ENCODE results near the gene VOPP1. TPM values are rescaled to one million over a fixed set of nuclear protein-coding genes. Genes with fewer than 3 reads are reported as not detected.

VOPP1 gene
- total RNA-seq, 1 experiment from 2014 or later = 45.4 TPM

- H3K4me3 ChIP-seq = no peak overlapping the region
- DNase-seq = no peak
- H3K36me3 ChIP-seq = no peaks in the 10 kb centered on the region
- H3K27me3 ChIP-seq = no peaks in the 10 kb centered on the region
- H3K9me3 ChIP-seq = no peaks in the 10 kb centered on the region
Observed at GRCh38 chr7:55435466-55435865, 136.8 kb downstream of the VOPP1 start.

DNA sequence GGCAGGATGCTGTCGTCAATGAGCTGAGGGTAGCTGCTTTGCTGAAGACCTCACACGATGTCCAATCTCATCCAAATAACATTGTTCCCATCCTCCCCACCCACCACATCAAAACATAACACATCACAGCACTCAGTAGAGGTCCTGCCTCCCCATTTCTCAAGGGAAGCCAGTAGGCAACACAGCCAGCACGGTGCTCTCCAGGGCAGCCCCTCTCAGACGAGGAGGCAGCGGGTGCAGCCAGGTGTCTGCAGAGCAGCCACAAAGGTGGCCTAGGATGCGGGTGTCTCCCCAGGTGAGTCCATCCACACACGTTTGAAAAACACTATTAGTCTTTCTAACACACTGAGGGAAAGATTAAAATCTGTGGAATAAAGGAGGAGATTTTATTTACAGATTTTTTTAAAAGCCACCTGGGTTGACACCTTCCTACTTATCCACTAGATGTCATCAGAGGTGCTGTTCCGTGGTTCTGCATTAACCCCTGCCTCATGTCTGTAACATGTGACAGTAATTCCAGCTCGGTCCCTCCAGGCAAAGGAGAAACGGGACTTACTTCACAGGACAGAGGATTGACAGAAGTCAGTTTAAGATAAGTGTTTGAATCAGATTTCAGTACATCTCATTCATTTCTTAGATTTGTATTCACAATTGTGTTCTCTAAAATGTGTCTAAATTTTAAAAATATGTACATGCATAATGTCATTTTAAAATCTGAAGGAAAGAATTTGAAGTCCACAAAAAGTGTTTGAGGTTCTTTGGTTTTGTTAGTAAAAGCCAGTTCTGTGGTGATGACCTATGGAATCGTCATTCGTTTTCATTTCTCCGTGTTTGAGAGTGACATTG lies 139.1 kb downstream of the VOPP1 start:
- no peaks in the 10 kb centered on the region for H3K9me3 ChIP-seq
- H3K4me3 ChIP-seq = no peak overlapping the region
- no peaks in the 10 kb centered on the region for H3K36me3 ChIP-seq
- H3K27me3 ChIP-seq = no peaks in the 10 kb centered on the region
- no peak for DNase-seq

DNA sequence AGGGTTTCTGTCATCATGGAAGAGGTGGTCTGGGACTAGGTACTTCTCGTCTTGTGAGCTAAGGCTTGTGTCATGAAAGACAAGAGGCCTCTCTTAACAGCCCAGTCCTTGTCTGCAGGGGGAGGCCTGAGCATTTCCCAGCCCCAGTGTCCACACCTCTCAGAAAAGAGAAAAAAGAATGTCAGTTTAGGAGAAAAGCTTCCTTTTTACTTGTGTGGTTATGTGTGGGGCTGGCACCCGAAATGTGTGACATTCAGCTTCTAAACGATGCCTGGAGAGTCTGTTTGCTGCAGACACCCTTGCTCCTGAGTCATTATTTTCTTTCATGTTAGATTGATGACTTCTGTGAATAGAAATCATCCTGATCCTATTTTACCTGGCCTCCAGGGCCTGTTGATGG lies 139.8 kb downstream of the VOPP1 start:
- DNase-seq = no peak
- no peaks in the 10 kb centered on the region for H3K36me3 ChIP-seq

GRCh38 chr7:55431898-55432297 lies 140.4 kb downstream of the VOPP1 start:
- H3K36me3 ChIP-seq = no peaks in the 10 kb centered on the region
- no peaks in the 10 kb centered on the region for H3K9me3 ChIP-seq
- no peaks in the 10 kb centered on the region for H3K27me3 ChIP-seq
- H3K4me3 ChIP-seq = no peak overlapping the region
- no peak for DNase-seq

More for the DNA sequence above, 139.8 kb downstream of the VOPP1 start:
- Histone ChIP-seq H3K9me3 (no peaks in the 10 kb centered on the region), H3K4me3 (no peak overlapping the region), H3K27me3 (no peaks in the 10 kb centered on the region)

GRCh38 chr7:55429835-55430499 lies 142.3 kb downstream of the VOPP1 start:
- Histone ChIP-seq H3K27me3 (no peaks in the 10 kb centered on the region), H3K4me3 (no peak overlapping the region), H3K36me3 (0 out of 2 replicates have a peak, but pooled peaks cover 2% of the 10 kb centered on the region), H3K9me3 (no peaks in the 10 kb centered on the region)
- no peak for DNase-seq

GRCh38 chr7:55427800-55428199 lies 144.5 kb downstream of the VOPP1 start:
- DNase-seq = no peak
- Histone ChIP-seq H3K4me3 (no peak overlapping the region), H3K9me3 (no peaks in the 10 kb centered on the region), H3K27me3 (no peaks in the 10 kb centered on the region), H3K36me3 (0 out of 2 replicates have a peak, but pooled peaks cover 2% of the 10 kb centered on the region)

GRCh38 chr7:55427342-55427741 lies 145.0 kb downstream of the VOPP1 start:
- Histone ChIP-seq H3K4me3 (no peak overlapping the region), H3K27me3 (no peaks in the 10 kb centered on the region), H3K9me3 (no peaks in the 10 kb centered on the region), H3K36me3 (0 out of 2 replicates have a peak, but pooled peaks cover 2% of the 10 kb centered on the region)
- DNase-seq = no peak

GRCh38 chr7:55426676-55427075 lies 145.6 kb downstream of the VOPP1 start:
- Histone ChIP-seq H3K27me3 (no peaks in the 10 kb centered on the region), H3K36me3 (0 out of 2 replicates have a peak, but pooled peaks cover 2% of the 10 kb centered on the region), H3K4me3 (no peak overlapping the region), H3K9me3 (no peaks in the 10 kb centered on the region)
- DNase-seq = no peak

DNA sequence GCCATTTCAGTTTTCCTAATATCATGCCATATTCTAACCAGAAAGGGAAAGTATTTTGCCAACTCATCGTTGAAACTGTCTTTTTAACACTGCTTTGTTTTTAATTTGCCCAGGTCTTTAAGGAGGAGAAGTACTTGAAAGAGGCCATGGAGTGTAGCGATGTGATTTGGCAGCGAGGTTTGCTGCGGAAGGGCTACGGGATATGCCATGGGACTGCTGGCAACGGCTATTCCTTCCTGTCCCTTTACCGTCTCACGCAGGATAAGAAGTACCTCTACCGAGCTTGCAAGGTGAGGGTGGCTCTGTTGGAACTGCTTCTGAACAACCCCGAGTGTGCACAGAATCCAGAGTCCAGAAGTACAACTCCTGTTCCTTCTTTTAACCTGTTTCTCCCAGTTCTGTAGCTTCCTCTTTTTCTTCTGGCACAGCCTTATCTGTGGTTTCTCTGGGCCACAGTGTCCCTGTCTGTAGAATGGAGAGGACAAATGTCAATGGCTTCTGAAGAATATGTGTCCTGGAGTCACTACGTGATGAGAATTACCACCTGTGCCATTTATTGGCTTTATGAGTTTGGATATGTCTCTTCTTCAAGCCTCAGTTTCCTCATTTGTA lies 147.1 kb downstream of the VOPP1 start:
- 0 out of 2 replicates have a peak, but pooled peaks cover 2% of the 10 kb centered on the region for H3K36me3 ChIP-seq
- H3K9me3 ChIP-seq = no peaks in the 10 kb centered on the region
- DNase-seq = no peak
- H3K27me3 ChIP-seq = no peaks in the 10 kb centered on the region
- H3K4me3 ChIP-seq = no peak overlapping the region

DNA sequence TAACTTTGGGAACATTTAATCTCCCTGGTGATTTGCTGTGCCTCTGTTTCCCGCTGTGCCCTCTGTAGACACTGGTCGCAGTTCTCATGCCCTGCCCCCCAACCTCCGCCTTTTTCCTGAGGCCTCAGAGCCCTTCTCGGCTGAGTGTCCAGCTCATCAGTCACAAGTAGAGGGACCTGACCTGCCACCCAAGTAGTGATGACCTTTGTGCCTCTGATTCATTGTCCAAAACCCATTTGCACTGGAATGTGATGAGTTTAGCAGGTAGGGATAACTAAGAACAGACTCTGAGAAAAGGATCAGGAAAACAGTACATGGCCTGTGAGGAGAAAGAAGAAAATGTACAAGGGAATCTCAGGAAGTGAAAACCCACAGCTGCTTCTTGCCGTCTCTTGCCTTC lies 148.4 kb downstream of the VOPP1 start:
- Histone ChIP-seq H3K4me3 (no peak overlapping the region), H3K27me3 (no peaks in the 10 kb centered on the region), H3K9me3 (no peaks in the 10 kb centered on the region), H3K36me3 (0 out of 2 replicates have a peak, but pooled peaks cover 2% of the 10 kb centered on the region)
- no peak for DNase-seq

DNA sequence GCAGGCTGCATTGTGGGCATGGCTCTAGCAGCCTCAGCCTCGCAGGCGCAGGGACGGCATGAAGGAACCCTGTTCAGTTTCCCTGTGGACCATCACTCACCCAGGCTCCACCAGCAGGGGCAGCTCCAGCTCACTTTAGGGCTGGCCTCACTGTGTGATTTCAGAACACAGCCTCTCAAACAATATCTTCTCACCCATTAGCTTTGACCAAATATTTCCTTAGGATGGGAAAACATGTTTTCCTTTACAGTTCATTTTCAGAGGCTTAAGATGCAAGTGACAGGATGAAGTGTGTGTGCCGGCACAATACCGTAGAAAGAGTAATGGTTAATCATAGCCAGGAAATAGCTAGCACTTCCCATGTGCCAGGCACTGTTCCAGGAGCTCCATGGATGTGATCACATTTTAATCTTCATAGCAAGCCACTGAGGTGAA lies 149.0 kb downstream of the VOPP1 start:
- Histone ChIP-seq H3K9me3 (no peaks in the 10 kb centered on the region), H3K36me3 (0 out of 2 replicates have a peak, but pooled peaks cover 2% of the 10 kb centered on the region), H3K27me3 (no peaks in the 10 kb centered on the region), H3K4me3 (no peak overlapping the region)
- no peak for DNase-seq

Other genes starting within 250 kb of the VOPP1 start
- gene LANCL2, start 207.2 kb downstream of the VOPP1 start, total RNA-seq (2014; rRNA removed; shearing (Covaris generic); ENCODE audit: low replicate concordance) = 13.8 and 25.6 TPM in 2 replicates

Data from MG63 (cell line).